NCI-H345 treated with DMSO at 0.1 percent for 48 hours (cell line): ENCODE results near the gene NAV2.
A peak's percentile ranks its signal among the peaks of the same experiment; 100 is the strongest.

Experiments
- DNase-seq: peaks from one replicate; lab custom pipeline; 2025; ENCODE audit not compliant: unreplicated experiment; lab: John Stamatoyannopoulos, UW

The NAV2 gene, protein sequence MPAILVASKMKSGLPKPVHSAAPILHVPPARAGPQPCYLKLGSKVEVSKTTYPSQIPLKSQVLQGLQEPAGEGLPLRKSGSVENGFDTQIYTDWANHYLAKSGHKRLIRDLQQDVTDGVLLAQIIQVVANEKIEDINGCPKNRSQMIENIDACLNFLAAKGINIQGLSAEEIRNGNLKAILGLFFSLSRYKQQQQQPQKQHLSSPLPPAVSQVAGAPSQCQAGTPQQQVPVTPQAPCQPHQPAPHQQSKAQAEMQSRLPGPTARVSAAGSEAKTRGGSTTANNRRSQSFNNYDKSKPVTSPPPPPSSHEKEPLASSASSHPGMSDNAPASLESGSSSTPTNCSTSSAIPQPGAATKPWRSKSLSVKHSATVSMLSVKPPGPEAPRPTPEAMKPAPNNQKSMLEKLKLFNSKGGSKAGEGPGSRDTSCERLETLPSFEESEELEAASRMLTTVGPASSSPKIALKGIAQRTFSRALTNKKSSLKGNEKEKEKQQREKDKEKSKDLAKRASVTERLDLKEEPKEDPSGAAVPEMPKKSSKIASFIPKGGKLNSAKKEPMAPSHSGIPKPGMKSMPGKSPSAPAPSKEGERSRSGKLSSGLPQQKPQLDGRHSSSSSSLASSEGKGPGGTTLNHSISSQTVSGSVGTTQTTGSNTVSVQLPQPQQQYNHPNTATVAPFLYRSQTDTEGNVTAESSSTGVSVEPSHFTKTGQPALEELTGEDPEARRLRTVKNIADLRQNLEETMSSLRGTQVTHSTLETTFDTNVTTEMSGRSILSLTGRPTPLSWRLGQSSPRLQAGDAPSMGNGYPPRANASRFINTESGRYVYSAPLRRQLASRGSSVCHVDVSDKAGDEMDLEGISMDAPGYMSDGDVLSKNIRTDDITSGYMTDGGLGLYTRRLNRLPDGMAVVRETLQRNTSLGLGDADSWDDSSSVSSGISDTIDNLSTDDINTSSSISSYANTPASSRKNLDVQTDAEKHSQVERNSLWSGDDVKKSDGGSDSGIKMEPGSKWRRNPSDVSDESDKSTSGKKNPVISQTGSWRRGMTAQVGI (N-terminal part only)

DNA sequence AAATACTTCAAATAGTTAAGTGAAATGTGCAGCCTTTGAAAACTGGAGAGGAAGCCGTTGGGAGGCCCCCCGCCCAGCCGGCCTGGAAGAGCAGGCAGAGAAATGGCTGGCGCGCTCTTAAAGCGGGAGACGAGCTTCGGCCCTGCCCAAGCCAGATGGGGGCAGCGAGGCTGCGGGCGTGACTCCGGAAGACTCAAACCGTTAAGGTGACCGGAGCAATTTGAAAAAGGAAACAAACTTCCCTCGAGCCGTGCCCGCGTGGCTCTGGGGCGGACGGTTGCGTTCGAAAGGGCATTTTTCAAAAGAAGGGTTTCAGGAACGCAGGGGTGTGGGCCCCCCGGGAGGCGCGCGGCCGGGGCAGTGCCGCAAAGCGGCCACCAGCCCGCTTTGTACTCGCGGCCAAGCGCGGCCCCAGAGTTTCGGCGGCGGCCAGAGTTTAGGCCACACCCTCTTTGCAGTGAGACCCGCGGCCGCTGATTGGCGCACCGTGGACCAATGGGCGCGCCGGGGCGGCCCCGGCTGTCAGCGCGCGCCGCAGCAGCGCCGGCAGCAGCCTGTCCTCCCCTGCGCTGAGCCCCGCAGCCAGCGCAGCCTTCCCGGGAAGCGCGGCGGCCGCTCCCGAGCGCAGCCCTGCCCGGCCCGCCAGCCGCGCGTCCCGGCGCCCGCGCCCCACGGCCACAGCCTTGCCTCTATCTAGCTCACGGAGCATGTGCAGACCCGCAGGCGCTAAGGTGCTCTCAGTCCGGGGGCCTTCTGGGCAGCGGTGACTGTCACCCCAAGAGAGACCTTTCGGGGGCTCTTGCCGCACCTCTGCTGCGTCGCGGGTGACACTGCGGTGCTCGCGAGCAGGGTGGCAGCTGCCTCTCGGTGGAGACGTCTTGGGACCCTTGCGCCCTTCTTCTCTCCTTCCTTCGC is at the start of gene NAV2:
Gene NAV2 (plus strand): TSS at position 557 of the 915 bp plus-strand sequence. CDS start 859 bp downstream, outside the sequence.
- DNase-seq: peak; percentile 82

DNA sequence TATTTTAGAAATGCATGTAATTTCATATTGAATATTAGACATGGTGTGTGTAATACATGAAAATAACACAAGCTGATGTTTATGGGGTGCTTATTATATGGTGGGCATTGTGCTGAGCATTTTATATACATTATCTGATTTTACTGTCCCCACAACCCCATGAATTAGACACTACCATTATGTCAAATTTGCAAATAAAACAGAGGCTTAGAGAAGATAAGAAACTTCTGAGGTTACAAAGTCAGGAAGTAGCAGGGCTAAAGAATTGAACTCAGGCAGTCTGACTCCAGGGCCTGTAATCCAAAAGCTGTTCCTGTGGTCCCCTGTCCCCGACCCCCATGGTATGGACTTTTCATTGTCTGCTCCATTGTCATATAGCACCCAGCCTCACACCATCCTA is 49.4 kb upstream of the NAV2 start:
- no peak for DNase-seq

DNA sequence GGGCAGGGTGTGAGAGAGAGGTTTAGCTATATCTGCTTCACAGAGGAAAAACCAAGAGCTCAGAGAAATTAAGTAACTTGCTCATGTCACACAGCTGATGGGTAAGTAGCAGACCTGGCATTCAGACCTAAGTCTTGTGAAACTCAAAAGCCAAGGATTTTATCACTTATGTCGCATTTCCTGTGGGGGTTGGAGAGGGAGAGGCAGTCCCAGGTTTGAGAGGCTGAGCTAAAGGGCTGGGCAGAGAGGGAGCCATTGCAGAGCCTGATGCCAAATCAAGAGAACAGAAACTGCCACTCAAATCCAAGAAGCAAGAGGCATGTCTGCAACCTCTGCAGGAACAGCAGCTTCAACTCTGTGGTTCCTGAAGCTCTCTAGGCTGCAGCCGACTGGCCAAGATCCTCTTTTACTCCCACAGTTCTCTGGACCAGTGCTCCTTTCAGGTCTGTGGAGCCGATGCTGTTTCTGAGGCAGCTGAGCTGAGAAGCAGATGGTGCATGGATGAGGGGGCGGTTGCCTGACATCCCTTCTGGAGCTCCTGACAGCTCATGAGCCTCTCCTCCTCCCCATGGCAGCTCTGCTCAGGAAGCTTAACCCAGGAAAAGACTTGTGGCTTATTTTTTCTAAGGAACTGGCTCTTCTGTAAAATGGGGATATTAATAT is 47.6 kb upstream of the NAV2 start:
- no peak for DNase-seq

DNA sequence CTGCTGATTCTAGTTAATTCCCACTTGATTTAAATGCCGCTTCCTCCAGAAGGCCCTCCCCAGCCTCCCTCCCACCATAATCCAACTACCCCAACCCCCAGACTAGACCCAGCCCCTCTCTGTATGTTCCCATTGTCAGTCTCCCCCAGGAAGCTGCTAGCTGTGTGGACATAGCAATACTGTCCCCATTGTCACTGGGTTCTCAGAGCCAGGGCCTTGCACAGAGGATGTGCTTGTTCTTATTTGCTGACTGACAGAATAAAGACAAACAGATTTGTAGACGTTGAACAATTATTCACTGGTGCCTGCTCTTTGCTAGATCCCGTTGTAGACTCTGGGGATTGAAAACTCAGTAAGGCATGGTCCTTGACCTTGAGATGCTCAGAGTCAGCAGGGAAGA is 45.7 kb upstream of the NAV2 start:
- peak; percentile 41 for DNase-seq

DNA sequence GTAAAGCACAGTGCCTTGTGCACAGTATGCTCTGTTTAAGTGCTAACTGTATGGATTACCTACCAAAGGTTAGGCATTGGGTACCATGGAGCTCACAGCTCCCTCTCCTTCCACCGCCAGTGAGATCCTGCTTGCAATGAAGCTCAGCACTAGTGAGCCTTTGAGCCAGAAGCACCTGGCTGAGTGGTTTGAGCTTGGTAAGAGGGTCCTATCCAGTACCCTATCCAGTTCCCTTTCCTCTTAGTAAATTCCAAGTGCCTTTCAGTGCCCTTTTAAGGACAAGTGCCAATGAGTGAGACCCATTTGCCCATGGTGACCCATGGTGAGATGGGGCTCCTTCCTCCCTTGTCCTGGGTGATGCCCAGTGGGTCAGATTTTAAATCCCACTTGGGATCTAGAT is 43.1 kb upstream of the NAV2 start:
- no peak for DNase-seq

DNA sequence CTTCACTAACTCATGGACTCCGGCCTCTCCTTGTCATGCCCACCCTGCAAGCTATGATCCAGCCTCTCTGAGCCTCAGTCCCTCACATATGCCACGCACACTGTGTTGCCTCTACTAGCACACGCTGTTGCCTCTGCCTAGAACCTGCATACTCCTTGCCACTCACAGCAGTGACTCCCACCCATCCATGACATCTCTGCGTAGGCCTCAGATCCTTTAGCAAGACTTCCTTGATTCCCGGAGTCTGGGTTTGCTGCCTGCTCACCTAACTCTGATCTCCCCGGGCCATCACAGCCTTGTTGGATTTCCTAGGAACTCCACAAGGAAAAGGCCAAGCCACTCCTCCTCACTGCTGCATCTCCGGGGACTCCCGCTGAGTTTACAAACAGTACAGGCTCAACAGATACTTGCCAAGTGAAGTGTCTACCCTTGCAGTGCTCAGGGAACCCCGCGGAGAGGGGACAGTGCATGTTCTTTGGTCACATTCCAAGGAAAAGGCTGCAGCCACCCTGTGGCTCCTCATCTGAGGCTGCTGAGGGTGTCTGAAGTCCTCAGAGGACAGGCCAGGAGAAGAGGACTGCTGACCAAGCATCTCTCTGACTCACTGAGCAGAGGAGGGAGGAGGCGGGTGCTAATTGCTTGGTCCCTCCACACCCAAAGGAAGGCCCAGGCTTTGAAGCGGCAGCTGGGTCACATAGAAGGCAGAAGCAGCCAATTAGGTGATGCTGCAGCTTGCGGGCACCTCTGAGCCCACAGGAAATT is 42.4 kb upstream of the NAV2 start:
- DNase-seq: no peak

DNA sequence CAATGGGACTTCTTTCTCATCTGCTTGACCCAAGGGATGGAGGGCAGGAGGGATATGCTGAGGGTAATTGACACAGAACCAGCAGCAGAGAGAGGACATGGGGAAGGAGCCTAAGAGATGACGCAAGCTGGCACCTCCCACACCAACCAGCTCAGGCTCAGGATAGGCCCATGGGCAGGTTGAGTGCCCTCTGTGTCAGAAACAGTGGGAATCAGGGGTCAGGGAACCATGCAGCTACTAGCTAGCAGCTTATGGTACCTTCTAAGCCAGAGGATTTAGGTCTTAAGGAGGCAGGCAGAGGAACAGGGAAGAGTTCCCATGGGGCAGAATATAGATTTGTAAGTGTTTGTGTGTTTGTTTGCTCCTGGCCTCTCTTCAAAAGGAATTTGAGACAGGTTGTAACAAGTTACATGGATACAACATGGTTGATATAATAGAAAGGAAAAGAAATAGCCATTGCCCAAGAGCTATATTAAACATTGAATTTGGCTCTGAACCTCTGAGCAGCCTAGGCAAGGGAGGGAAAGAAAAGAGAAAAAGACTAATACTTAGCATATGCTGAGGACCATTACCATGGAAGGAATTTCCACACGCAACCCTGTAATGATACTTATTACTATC is 39.9 kb upstream of the NAV2 start:
- DNase-seq: no peak

DNA sequence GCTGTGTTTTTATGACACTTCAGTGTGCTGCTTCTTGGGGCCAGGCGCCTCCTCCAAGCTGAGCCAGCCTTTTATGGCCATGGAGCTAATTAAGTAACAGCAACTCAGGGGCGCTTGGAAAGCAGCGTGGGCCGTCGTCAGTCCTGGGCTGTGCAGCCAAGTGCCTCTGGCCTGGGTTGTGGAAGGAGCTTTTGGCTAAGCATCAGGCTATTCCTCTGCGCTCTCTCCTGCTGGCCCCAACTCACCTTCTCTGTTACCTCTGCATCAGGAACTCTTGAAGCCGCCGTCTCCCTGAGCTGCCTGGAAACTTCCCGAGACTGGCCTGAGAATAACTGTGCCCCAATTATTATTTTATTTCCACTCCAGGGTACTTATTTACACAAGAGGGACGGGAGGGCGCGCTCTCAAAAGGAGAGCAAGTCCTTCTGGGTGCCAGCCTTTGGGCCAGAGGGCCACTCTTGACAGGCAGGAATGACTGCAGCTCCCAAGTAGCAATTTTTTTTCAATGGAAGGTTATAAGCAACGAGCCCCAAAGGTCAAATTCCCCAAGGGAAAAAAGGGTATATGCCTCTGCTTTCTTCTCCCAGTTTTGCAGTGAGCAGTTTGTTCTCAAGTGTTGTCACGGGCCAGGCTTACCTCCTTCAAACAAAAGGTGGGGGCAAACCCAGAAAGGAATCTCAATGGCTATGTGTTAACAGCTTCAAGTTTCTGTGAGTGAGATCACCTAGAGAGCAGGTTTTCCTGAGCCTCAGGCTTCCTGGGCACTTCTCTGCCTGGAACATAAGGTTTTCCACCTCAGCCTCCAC is 38.5 kb upstream of the NAV2 start:
- DNase-seq: no peak

DNA sequence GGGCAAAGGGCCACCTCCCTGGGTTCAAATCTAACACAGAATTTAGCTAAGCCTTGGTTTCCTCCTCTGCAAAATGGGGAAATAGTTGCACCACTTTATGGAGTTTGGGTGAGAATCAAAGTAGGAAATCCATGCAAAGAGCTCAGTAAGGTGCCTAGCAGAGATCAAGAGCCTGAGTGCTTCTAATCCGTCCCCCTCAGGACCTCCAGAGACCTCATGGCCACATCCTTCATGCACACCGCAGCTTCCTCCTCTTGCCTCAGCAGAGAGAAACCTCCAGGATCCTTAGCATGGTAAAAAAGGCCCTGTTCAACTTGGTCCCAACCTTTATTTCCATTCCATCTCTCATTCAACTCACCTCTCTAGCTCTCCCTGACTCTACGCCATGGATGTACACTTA is 37.8 kb upstream of the NAV2 start:
- DNase-seq: no peak

DNA sequence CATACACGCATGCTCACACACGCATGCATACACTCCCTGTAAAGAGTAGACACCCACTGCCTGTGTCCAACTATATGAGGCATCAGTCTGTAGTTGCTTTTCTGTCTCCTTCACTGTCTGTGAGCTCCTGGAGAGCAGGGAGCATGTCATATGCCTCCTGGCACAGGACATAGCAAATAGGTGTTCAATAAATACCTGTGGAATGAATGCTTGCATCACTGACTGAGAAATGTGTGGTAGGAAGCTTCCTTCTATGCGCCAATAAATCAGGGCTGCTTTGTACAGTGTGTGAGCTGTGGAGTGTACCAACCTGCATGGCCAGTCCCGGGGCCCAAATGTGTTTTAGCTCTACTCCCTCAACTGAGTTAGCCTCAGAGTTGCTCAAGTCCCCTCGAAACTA is 37.2 kb upstream of the NAV2 start:
- DNase-seq: no peak

DNA sequence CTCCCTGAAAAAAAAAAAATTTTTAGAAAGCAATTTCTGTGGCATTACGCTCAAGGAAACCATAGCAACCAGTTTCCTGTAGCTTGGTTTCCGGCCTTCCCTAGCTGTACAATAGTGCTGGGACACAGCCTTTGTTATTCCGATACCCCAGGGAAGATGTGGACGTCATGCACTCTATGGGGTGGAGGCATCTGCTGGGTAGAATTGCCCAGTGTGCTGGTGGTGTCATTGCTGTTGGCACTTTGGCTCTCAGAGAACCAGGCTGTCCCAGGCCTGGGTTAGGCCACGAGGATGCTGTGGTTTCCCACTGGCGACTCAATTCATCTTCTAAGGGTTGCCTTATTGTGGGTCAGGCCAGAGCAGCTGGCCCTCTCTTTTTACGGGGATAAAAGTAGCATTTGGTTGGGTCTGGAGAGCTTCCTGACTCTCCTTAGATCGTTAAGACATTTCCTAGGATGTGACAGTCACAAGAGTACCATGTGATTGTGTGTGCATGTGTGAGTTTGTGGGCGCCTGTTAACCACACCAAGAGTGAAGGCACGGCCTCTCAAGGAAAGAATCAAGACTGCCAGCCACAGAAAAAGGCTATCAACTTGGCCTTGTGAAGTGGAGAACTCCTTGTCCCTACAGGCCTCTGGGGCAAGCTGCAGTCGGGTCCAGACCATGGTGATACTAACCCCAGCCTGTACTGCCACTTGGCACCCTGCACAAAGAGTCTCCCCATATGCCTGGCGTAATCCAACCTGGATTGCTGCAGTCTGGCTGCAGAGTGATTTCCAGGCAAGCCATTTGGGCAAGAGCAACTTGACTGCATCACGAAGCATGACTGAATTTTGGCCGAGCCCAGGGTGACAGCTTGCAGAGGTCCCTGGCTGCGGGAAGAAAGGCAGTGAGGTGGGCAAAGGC is 35.9 kb upstream of the NAV2 start:
- no peak for DNase-seq

DNA sequence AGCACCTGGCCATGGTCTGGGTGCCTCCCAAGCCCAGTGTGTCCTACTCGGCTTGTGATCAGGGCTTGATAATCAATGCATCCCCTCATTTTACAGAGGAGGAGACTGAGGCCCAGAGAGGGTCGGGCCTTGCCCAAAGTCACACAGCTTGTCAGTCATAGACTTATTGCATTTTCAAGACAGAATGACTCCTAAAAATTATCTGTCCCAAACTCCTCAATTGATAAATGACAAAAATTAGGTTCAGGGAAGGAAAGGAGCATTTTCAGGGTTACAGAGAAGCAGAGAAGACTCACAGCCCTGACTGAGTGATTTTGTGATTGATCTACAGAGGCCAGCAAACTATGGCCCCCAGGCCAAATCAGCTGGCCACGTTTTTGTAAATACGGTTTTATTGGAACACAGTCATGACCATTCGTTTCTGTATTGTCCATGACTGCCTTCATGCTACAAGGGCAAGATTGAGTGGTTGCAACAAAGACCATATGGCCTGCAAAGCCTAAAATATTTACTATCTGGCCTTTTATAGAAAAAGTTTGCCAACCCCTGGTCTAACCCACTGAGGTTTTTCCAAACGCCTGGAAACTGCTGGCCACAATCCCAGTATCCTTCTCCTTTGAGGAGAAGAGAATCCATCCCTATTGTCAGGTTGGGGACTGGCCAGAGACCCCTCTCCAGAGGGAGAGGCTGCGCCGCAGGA is 35.1 kb upstream of the NAV2 start:
- no peak for DNase-seq

DNA sequence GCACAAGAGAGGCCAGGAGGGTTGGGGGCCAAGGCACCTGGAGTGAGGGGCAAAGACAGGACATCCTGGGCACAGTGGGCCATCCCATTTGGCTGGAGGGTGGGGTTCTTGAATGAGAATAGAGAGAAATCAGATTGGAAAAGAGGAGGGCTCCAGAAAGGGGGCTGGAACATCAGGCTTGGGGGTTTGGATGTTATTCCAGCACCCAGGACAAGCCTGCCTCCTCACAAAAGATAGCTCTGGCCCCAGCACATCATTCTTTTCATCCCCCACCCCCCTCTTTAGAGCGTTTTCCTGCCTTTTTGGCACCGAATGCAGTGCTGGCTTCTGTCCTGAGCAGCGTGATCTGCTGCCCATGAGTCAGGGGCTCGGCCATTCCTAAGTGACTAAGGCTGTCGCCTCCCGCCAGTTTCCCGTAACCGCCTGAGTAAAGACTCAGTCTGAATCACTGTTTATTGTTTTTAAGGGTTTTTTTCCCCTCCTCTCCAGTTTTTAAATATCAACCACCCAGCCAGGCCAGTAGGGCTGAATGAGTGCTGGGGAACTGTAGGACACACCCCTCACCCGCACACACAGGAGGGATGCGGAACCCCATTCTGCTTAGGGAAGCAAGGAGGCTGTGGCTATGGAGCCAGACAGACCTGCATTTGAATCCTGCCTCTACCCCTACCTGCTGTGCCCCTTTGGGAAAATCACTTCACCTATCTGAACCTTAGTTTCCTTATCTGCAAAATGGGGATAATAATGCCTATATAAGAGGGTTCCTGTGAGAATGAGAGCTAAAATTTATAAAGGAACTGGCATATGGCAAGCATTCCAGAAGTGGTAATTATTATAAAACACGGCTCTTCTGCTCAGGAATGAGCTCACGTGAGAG is 32.4 kb upstream of the NAV2 start:
- no peak for DNase-seq

DNA sequence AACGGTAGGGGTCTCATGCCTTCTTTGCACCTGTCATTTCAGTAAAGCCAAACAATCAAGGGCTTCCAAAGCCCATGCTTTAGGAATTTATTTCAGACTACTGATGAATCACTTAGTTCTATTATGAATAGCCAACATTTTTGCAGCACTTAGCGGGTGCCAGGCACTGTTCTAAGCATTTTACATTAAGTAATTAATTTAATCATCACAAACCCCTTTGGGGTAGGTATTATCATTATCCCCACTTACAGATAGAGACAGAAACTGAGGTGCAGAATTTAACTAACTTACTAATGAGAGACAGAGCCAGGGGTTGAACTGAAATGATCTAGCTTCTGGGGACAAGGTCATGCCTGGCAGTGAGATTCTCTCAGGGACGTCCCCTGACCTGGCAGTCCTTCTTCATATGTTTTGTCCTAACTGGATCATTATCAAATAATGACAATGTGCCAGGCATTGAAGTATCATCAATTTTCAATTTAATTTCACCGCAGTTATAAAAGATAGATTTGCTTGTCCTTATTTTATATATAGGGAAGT is 31.7 kb upstream of the NAV2 start:
- DNase-seq: no peak

DNA sequence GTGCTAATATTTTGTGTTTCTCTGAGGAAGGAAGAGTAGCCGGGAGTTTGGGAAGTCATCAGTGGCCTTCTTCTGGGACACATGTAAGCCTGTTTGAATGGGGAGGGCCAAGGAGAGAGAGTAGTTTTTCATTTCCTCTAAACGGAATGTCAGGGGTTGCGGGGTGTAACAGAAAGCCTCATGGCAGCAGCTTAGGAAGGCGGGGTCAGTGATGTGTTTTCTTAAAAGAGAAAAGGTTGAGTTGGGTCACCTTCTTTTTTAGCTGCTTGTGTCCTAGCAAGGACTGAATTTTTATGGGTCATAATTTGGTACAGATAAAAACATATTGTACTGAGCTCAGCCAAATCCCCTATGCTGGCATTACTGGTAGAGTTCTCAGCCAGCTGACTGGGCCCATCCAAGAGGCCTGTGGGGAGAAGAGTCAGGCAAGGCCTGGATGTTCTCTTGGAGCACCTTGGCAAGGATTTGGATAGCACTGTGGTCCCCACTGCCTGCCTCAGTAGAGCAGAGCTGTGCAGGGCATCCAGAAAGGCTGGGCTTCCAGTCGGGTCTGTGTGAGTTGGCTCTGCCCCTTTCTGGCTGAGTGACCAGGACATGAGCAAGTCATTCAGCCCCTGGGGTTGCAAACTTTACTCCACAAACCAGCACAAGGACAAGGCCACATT is 29.4 kb upstream of the NAV2 start:
- no peak for DNase-seq
